K562 (cell line): Measurements from ENCODE around the gene SPOUT1. TPM values are rescaled to one million over a fixed set of nuclear protein-coding genes. Genes with fewer than 3 reads are reported as not detected.

ENCODE experiments used
- ATAC-seq: fragments of 200-7000 bp; cut with Tn5 transposase; 3 replicates; pipeline ENCODE4 v1.9.1; 2020; ENCODE audit warnings: moderate library complexity
- BruUV-seq: library from RNA; stranded (reverse); fragments of 400-500 nt; replicated peaks from 2 replicates; lab custom pipeline; 2021; lab: Mats Ljungman, UMichigan
- CTCF ChIA-PET: fragments of 300-600 bp; formaldehyde crosslinking; extraction: SDS; loops from one replicate; lab custom pipeline; 2021; ENCODE audit warnings: low intra/inter-chr PET ratio; lab: Yijun Ruan, JAX
- POLR2A ChIA-PET: fragments of 300-600, 350-650 bp; sonication (Branson Sonifier 250); formaldehyde crosslinking; extraction: SDS; loops from one replicate; lab custom pipeline; 2021; ENCODE audit warnings: antibody characterized with exemption, inconsistent platforms; lab: Yijun Ruan, JAX
- DNase-seq, 4 experiments: peaks; one replicate each; pipeline versions ENCODE4 v3.0.0 to v3.0.0-alpha.2; 2011 to 2018; ENCODE audit warnings: low spot score in 3 of 4, mixed read lengths in 3 of 4; ENCODE audit errors: extremely low read depth in 1 of 4
- FAIRE-seq: peaks from 2 replicates; lab custom pipeline; 2011; peaks lifted over from hg19 to GRCh38; lab: Jason Lieb, UNC
- H2AFZ ChIP-seq: 2 replicates; pipeline ENCODE4 v1.6.0; 2011; ENCODE audit warnings: low read depth, low read length, control low read depth, inconsistent platforms
- H3K27ac ChIP-seq: fragments of 200-600 bp; 3 replicates; pipeline ENCODE4 v1.8.0; 2011; ENCODE audit warnings: low read depth, mild to moderate bottlenecking, control low read depth, inconsistent platforms, low read length, moderate library complexity, mixed read lengths; ENCODE audit errors: extremely low read depth
- H3K27me3 ChIP-seq, 2 experiments: fragments of 300-600 bp in 1 of 2; 2 replicates in 1 of 2; 3 replicates in 1 of 2; pipeline versions ENCODE4 v1.6.0 to v1.8.0; 2011; ENCODE audit warnings: inconsistent platforms in 2 of 2, low read length in 2 of 2, mild to moderate bottlenecking in 1 of 2, mixed read lengths in 1 of 2, moderate library complexity in 1 of 2; ENCODE audit not compliant: control insufficient read depth in 2 of 2, insufficient read depth in 2 of 2
- H3K36me3 ChIP-seq: fragments of 300-600 bp; 3 replicates; pipeline ENCODE4 v1.8.0; 2011; ENCODE audit warnings: mild to moderate bottlenecking, low read length, inconsistent platforms; ENCODE audit not compliant: control insufficient read depth, insufficient read depth
- H3K4me1 ChIP-seq, 2 experiments: fragments of 200-600 bp in 1 of 2; replicated peaks in 1 of 2; 2 replicates in 1 of 2; 3 replicates in 1 of 2; pipeline versions ENCODE4 v1.5.1 to v1.8.0; 2011; ENCODE audit warnings: inconsistent platforms in 2 of 2, low read length in 2 of 2, mild to moderate bottlenecking in 1 of 2, mixed read lengths in 1 of 2, moderate library complexity in 1 of 2; ENCODE audit not compliant: control insufficient read depth in 2 of 2, insufficient read depth in 2 of 2
- H3K4me2 ChIP-seq: 2 replicates; pipeline ENCODE4 v1.6.1; 2011; ENCODE audit warnings: low read length, control low read depth, inconsistent platforms, mixed read lengths; ENCODE audit not compliant: insufficient read depth
- H3K4me3 ChIP-seq: fragments of 200-600 bp; sonication (generic), shearing (Covaris generic); 2 replicates; pipeline ENCODE4 v1.5.1; 2016; ENCODE audit warnings: control low read depth, inconsistent platforms
- H3K79me2 ChIP-seq: fragments of 200-600 bp; 3 replicates; pipeline ENCODE4 v1.8.0; 2011; ENCODE audit warnings: low read length, inconsistent platforms; ENCODE audit not compliant: control insufficient read depth, insufficient read depth
- H3K9ac ChIP-seq, 2 experiments: 2 replicates each; pipeline versions ENCODE4 v1.6.0 to v1.6.1; 2011; ENCODE audit warnings: low read depth in 2 of 2, low read length in 2 of 2, control low read depth in 1 of 2, inconsistent platforms in 1 of 2, mild to moderate bottlenecking in 1 of 2, mixed read lengths in 1 of 2; ENCODE audit not compliant: insufficient read depth in 1 of 2
- H3K9me1 ChIP-seq: one replicate; pipeline ENCODE4 v1.6.0; 2011; ENCODE audit warnings: inconsistent platforms, mild to moderate bottlenecking, low read length, moderate library complexity; ENCODE audit not compliant: control insufficient read depth, insufficient read depth
- H3K9me3 ChIP-seq: replicated peaks from 2 replicates; pipeline ENCODE4 v1.5.1; 2011; ENCODE audit warnings: low read depth, low read length, inconsistent platforms; ENCODE audit not compliant: control insufficient read depth, insufficient read depth
- H4K20me1 ChIP-seq: replicated peaks from 2 replicates; pipeline ENCODE4 v1.6.1; 2011; ENCODE audit warnings: low read length, inconsistent platforms, mixed read lengths; ENCODE audit not compliant: control insufficient read depth, insufficient read depth
- ZBTB9 ChIP-seq: fragments of 450-650 bp; formaldehyde crosslinking; IDR thresholded peaks from 2 replicates; pipeline ENCODE4 v1.4.0; 2020; ENCODE audit warnings: mild to moderate bottlenecking, moderate library complexity
- ZNF316 ChIP-seq: fragments of 450-650 bp; IDR thresholded peaks from 2 replicates; pipeline ENCODE4 v1.6.1; 2016
- WGBS: fragments of 100-300 bp; shearing (Covaris generic); methylation state at CpG from one replicate; pipeline ENCODE4 v1.1.6; 2016; ENCODE audit warnings: low coverage, mixed read lengths; ENCODE audit not compliant: insufficient coverage; ENCODE audit errors: missing lambda C conversion rate; 5-methylcytosine and 5-hydroxymethylcytosine counted together
- in situ Hi-C: fragments of 300-500 bp; cut with MboI; formaldehyde crosslinking; loops from 4 replicates; pipeline ENCODE4 v1.15.0; 2018; ENCODE audit warnings: inconsistent platforms, mixed read lengths
- intact Hi-C: fragments of 100-400 bp; cut with micrococcal nuclease; formaldehyde crosslinking; loops from 2 replicates; pipeline ENCODE4 v1.14.2; 2022
- polyA plus RNA-seq, 8 experiments: library from polyadenylated mRNA; depleted of rRNA in 4 of 8; stranded (reverse) in 5 of 8; unstranded in 3 of 8; fragments of >200 nt; fragmentation: Nextera tagmentation in 2 of 8; fragmentation: Illumina TruSeq in 1 of 8; extraction: Ambion mirVana in 2 of 8; extraction: Trizol in 1 of 8; gene quantifications; 2 replicates each; pipeline versions ENCODE4 v1.2.1 to v1.2.3, GENCODE V29; 2011 to 2014; ENCODE audit warnings: inconsistent platforms in 1 of 8, missing spikeins in 1 of 8
- total RNA-seq, 7 experiments: library from RNA; depleted of rRNA in 6 of 7; stranded (reverse); fragments of >200 nt in 6 of 7; fragmentation: Illumina TruSeq in 2 of 7; extraction: Trizol in 2 of 7; gene quantifications; 2 replicates each; pipeline versions ENCODE4 v1.2.1 to v1.2.3, GENCODE V29; 2011 to 2021; ENCODE audit warnings: low replicate concordance in 1 of 7

The SPOUT1 gene
- total and polyA plus RNA-seq, 9 of the 15 experiments (the other 6 are each of a cell fraction or from before 2014, with no cell fraction given): 10.6 to 121 (median 37.4) TPM

GRCh38 chr9:128787659-128788058 lies 41.9 kb downstream of the SPOUT1 start:
- in situ Hi-C loops: no loop called here

More at GRCh38 chr9:128787659-128788058, 41.9 kb downstream of the SPOUT1 start:
- no peaks in the 10 kb centered on the region for H4K20me1 ChIP-seq
- H3K36me3 ChIP-seq: peaks cover 34% of the 10 kb centered on the region
- TF ChIP-seq ZNF316 (peak; percentile 22; the same call in 1 of the 2 replicates), ZBTB9 (CRISPR knock-in tag) (no peak)
- ChIA-PET CTCF (no interaction called here), POLR2A (interaction anchor here (0.6 to 1.3 kb wide), 5 partner anchors 14 to 91 kb away, joined by 3 to 5 read pairs (median 4); partner anchors contain the start of gene ENDOG)
- BruUV-seq: no TSS peak
- FAIRE-seq: peak; percentile 37
- 0 out of 3 replicates have a peak, but pooled peaks have one; percentile 3 for ATAC-seq
- WGBS: 5% methylated on average over 6 of the region's 7 CpGs
- H3K4me3 ChIP-seq: peak overlapping the region; percentile 99
- H3K4me2 ChIP-seq: peak overlapping the region; percentile 96
- no peaks in the 10 kb centered on the region for H3K27me3 ChIP-seq
- peak in 2 of 4 experiments; percentile 30 to 36 for DNase-seq
- H3K4me1 ChIP-seq: peaks cover 20 to 26% of the 10 kb centered on the region in 2 experiments; a peak in 4 of 5 replicates
- H3K79me2 ChIP-seq: peaks cover 22% of the 10 kb centered on the region
- peak overlapping the region; percentile 88 for H3K27ac ChIP-seq
- intact Hi-C loops: loop anchor here (1.0 kb wide), 1 partner anchor 54 kb away; no protein-coding TSS in a partner anchor
- H3K9ac ChIP-seq: peak overlapping the region; percentile 83 to 100
- 0 out of 2 replicates have a peak, but pooled peaks cover 2% of the 10 kb centered on the region for H3K9me3 ChIP-seq
- H2AFZ ChIP-seq: 0 out of 2 replicates have a peak overlapping the region, but pooled peaks have one; percentile 47
- H3K9me1 ChIP-seq: no peaks in the 10 kb centered on the region
